ENCODE data around the gene B4GALT1.
"Not testable (repeated sequence)": the region's sequence is repeated elsewhere in the genome, so short reads cannot be mapped to it uniquely, and the experiment has no call there.

The B4GALT1 gene

GRCh38 chr9:33161011-33161588 is 6.0 kb downstream of the B4GALT1 start:
- peak; percentile 95 for DNase-seq (ENCODE audit: low read depth)
- TF ChIP-seq, protein P1, sequence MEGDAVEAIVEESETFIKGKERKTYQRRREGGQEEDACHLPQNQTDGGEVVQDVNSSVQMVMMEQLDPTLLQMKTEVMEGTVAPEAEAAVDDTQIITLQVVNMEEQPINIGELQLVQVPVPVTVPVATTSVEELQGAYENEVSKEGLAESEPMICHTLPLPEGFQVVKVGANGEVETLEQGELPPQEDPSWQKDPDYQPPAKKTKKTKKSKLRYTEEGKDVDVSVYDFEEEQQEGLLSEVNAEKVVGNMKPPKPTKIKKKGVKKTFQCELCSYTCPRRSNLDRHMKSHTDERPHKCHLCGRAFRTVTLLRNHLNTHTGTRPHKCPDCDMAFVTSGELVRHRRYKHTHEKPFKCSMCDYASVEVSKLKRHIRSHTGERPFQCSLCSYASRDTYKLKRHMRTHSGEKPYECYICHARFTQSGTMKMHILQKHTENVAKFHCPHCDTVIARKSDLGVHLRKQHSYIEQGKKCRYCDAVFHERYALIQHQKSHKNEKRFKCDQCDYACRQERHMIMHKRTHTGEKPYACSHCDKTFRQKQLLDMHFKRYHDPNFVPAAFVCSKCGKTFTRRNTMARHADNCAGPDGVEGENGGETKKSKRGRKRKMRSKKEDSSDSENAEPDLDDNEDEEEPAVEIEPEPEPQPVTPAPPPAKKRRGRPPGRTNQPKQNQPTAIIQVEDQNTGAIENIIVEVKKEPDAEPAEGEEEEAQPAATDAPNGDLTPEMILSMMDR (conservative IDR thresholded peaks at IDR 0.05; ENCODE audit: low read depth, low read length): no peak
- H3K4me3 ChIP-seq (ENCODE audit: low read length): peak overlapping the region; percentile 17

DNA sequence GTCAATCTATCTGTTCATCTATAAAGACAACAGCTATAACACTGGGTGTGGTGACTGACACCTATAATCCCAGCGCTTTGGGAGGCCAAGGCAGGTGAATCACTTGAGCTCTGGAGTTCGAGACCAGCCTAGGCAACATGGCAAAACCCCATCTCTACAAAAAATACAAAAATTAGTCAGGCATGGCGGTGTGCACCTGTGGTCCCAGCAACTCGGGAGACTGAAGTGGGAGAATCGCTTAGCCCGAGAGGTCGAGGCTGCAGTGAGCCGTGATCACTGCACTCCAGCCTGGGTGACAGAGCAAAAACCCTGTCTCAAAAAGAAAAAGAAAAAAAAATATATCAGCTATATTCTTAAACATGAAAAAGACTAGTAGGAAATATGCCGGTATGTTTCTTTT is 6.7 kb downstream of the B4GALT1 start:
- peak overlapping the region; percentile 7 for H3K4me3 ChIP-seq (ENCODE audit: low read length)
- DNase-seq (ENCODE audit: low read depth): not testable (repeated sequence)

GRCh38 chr9:33159777-33160127 is 7.4 kb downstream of the B4GALT1 start:
- DNase-seq (ENCODE audit: low read depth): no peak
- TF ChIP-seq, protein P1 (conservative IDR thresholded peaks at IDR 0.05; ENCODE audit: low read depth, low read length): no peak
- H3K4me3 ChIP-seq (ENCODE audit: low read length): no peak overlapping the region

GRCh38 chr9:33158843-33159776 is 8.0 kb downstream of the B4GALT1 start:
- no peak for DNase-seq (ENCODE audit: low read depth)
- no peak overlapping the region for H3K4me3 ChIP-seq (ENCODE audit: low read length)
- TF ChIP-seq, protein P1 (conservative IDR thresholded peaks at IDR 0.05; ENCODE audit: low read depth, low read length): no peak

- TF ChIP-seq, protein P1 (conservative IDR thresholded peaks at IDR 0.05; ENCODE audit: low read depth, low read length): no peak
- H3K4me3 ChIP-seq (ENCODE audit: low read length): no peak overlapping the region
- no peak for DNase-seq (ENCODE audit: low read depth)
These were observed 8.9 kb downstream of the B4GALT1 start for GRCh38 chr9:33157960-33158842.

GRCh38 chr9:33155393-33155792 is 11.7 kb downstream of the B4GALT1 start:
- TF ChIP-seq, protein P1 (conservative IDR thresholded peaks at IDR 0.05; ENCODE audit: low read depth, low read length): no peak
- DNase-seq (ENCODE audit: low read depth): no peak
- no peak overlapping the region for H3K4me3 ChIP-seq (ENCODE audit: low read length)

- no peak overlapping the region for H3K4me3 ChIP-seq (ENCODE audit: low read length)
- TF ChIP-seq, protein P1 (conservative IDR thresholded peaks at IDR 0.05; ENCODE audit: low read depth, low read length): no peak
- DNase-seq (ENCODE audit: low read depth): no peak
These were observed 12.8 kb downstream of the B4GALT1 start for GRCh38 chr9:33154371-33154770.

All from retinal pigment epithelial cell (primary cell).